Activated CD4-positive, alpha-beta T cell treated with anti-CD3 and anti-CD28 coated beads, Interleukin-2, amount 10 ng/mL, durations not matched to agents 24 days and 14 days (primary cell): Measurements from ENCODE around the gene CATSPERB. TPM values are rescaled to one million over a fixed set of nuclear protein-coding genes. Genes with fewer than 3 reads are reported as not detected.
A peak's percentile ranks its signal among the peaks of the same experiment; 100 is the strongest.

ENCODE experiments used
- DNase-seq: peaks from one replicate; pipeline ENCODE4 v3.0.0; 2022
- H3K27ac Mint-ChIP-seq: one replicate; pipeline ENCODE4 v1.8.0; 2022; ENCODE audit warnings: mild to moderate bottlenecking, mixed read lengths
- H3K27me3 Mint-ChIP-seq: one replicate; pipeline ENCODE4 v1.8.0; 2022; ENCODE audit warnings: mixed read lengths
- H3K36me3 Mint-ChIP-seq: one replicate; pipeline ENCODE4 v1.8.0; 2022; ENCODE audit warnings: low read depth, mild to moderate bottlenecking, mixed read lengths
- H3K4me1 Mint-ChIP-seq: one replicate; pipeline ENCODE4 v1.8.0; 2021; ENCODE audit warnings: mixed read lengths
- H3K4me3 Mint-ChIP-seq: one replicate; pipeline ENCODE4 v1.8.0; 2022; ENCODE audit warnings: mild to moderate bottlenecking, moderate library complexity, mixed read lengths
- H3K9me3 Mint-ChIP-seq: one replicate; pipeline ENCODE4 v1.8.0; 2021; ENCODE audit warnings: mixed read lengths
- intact Hi-C: fragments of 100-400 bp; cut with micrococcal nuclease; formaldehyde crosslinking; loops from one replicate; pipeline ENCODE4 v1.15.1; 2023
- total RNA-seq: library from RNA; stranded (reverse); gene quantifications from 2 replicates; pipeline ENCODE4 v1.2.3, GENCODE V29; 2022

CATSPERB gene
- 0.30 and 1.5 TPM in 2 replicates for total RNA-seq

- Mint-ChIP-seq H3K36me3 (peaks cover 8% of the 10 kb centered on the region), H3K27ac (peak within 1 kb of the TSS; percentile 35), H3K9me3 (no peaks in the 10 kb centered on the region), H3K4me1 (peaks cover 10% of the 10 kb centered on the region), H3K27me3 (no peaks in the 10 kb centered on the region), H3K4me3 (no peak within 1 kb of the TSS)
- DNase-seq: no peak
- intact Hi-C loops: no loop called here
These were observed at the start of gene CATSPERB for GRCh38 chr14:91731986-91732385. Gene CATSPERB (minus strand): TSS chr14:91732086. CDS start chr14:91729479, 2,607 bp downstream.

GRCh38 chr14:91780452-91780851 lies 48.6 kb upstream of the CATSPERB start:
- Mint-ChIP-seq H3K27ac (no peak overlapping the region), H3K9me3 (no peaks in the 10 kb centered on the region), H3K4me3 (no peak overlapping the region), H3K4me1 (peaks cover 2% of the 10 kb centered on the region), H3K36me3 (peaks cover 42% of the 10 kb centered on the region), H3K27me3 (no peaks in the 10 kb centered on the region)
- intact Hi-C loops: no loop called here
- no peak for DNase-seq

- Mint-ChIP-seq H3K9me3 (no peaks in the 10 kb centered on the region), H3K36me3 (peaks cover 36% of the 10 kb centered on the region), H3K4me1 (peaks cover 8% of the 10 kb centered on the region), H3K27me3 (no peaks in the 10 kb centered on the region), H3K27ac (no peak overlapping the region), H3K4me3 (no peak overlapping the region)
- intact Hi-C loops: no loop called here
- no peak for DNase-seq
These were observed 46.3 kb upstream of the CATSPERB start for GRCh38 chr14:91778217-91778616.

GRCh38 chr14:91774140-91775096 lies 42.5 kb upstream of the CATSPERB start:
- Mint-ChIP-seq H3K27ac (no peak overlapping the region), H3K4me3 (no peak overlapping the region), H3K9me3 (no peaks in the 10 kb centered on the region), H3K27me3 (no peaks in the 10 kb centered on the region), H3K36me3 (peaks cover 31% of the 10 kb centered on the region), H3K4me1 (peaks cover 8% of the 10 kb centered on the region)
- intact Hi-C loops: no loop called here
- DNase-seq: no peak

GRCh38 chr14:91770185-91770584 lies 38.3 kb upstream of the CATSPERB start:
- Mint-ChIP-seq H3K27me3 (no peaks in the 10 kb centered on the region), H3K27ac (no peak overlapping the region), H3K4me1 (peaks cover 5% of the 10 kb centered on the region), H3K4me3 (no peak overlapping the region), H3K36me3 (peaks cover 29% of the 10 kb centered on the region), H3K9me3 (no peaks in the 10 kb centered on the region)
- intact Hi-C loops: no loop called here
- no peak for DNase-seq

GRCh38 chr14:91755570-91756295 lies 23.8 kb upstream of the CATSPERB start:
- Mint-ChIP-seq H3K27ac (no peak overlapping the region), H3K4me3 (no peak overlapping the region), H3K36me3 (peaks cover 27% of the 10 kb centered on the region), H3K27me3 (no peaks in the 10 kb centered on the region), H3K4me1 (no peaks in the 10 kb centered on the region), H3K9me3 (peaks cover 10% of the 10 kb centered on the region)
- intact Hi-C loops: no loop called here
- DNase-seq: no peak

- Mint-ChIP-seq H3K27ac (no peak overlapping the region), H3K36me3 (peaks cover 20% of the 10 kb centered on the region), H3K9me3 (peaks cover 3% of the 10 kb centered on the region), H3K27me3 (no peaks in the 10 kb centered on the region), H3K4me3 (no peak overlapping the region), H3K4me1 (no peaks in the 10 kb centered on the region)
- DNase-seq: no peak
- intact Hi-C loops: no loop called here
These were observed 22.9 kb upstream of the CATSPERB start for GRCh38 chr14:91754819-91755218.

GRCh38 chr14:91754185-91754584 lies 22.3 kb upstream of the CATSPERB start:
- no peaks in the 10 kb centered on the region for H3K9me3 Mint-ChIP-seq
- no peaks in the 10 kb centered on the region for H3K27me3 Mint-ChIP-seq
- intact Hi-C loops: no loop called here
- H3K27ac Mint-ChIP-seq: no peak overlapping the region
- no peak overlapping the region for H3K4me3 Mint-ChIP-seq
- DNase-seq: no peak
- H3K36me3 Mint-ChIP-seq: peaks cover 14% of the 10 kb centered on the region
- no peaks in the 10 kb centered on the region for H3K4me1 Mint-ChIP-seq

- no peak overlapping the region for H3K27ac Mint-ChIP-seq
- no peaks in the 10 kb centered on the region for H3K9me3 Mint-ChIP-seq
- intact Hi-C loops: no loop called here
- no peak for DNase-seq
- H3K36me3 Mint-ChIP-seq: peaks cover 9% of the 10 kb centered on the region
- no peaks in the 10 kb centered on the region for H3K4me1 Mint-ChIP-seq
- no peak overlapping the region for H3K4me3 Mint-ChIP-seq
- H3K27me3 Mint-ChIP-seq: no peaks in the 10 kb centered on the region
These were observed 21.7 kb upstream of the CATSPERB start for GRCh38 chr14:91753501-91754128.

GRCh38 chr14:91752961-91753360 lies 21.1 kb upstream of the CATSPERB start:
- Mint-ChIP-seq H3K4me1 (no peaks in the 10 kb centered on the region), H3K9me3 (no peaks in the 10 kb centered on the region), H3K27ac (no peak overlapping the region), H3K36me3 (peaks cover 3% of the 10 kb centered on the region), H3K27me3 (no peaks in the 10 kb centered on the region), H3K4me3 (no peak overlapping the region)
- intact Hi-C loops: no loop called here
- DNase-seq: no peak

GRCh38 chr14:91751719-91752118 lies 19.8 kb upstream of the CATSPERB start:
- no peak for DNase-seq
- intact Hi-C loops: no loop called here
- H3K27ac Mint-ChIP-seq: no peak overlapping the region
- H3K4me3 Mint-ChIP-seq: no peak overlapping the region
- no peaks in the 10 kb centered on the region for H3K36me3 Mint-ChIP-seq
- H3K9me3 Mint-ChIP-seq: no peaks in the 10 kb centered on the region
- no peaks in the 10 kb centered on the region for H3K4me1 Mint-ChIP-seq
- no peaks in the 10 kb centered on the region for H3K27me3 Mint-ChIP-seq

- H3K27ac Mint-ChIP-seq: no peak overlapping the region
- DNase-seq: no peak
- H3K36me3 Mint-ChIP-seq: no peaks in the 10 kb centered on the region
- intact Hi-C loops: no loop called here
- H3K9me3 Mint-ChIP-seq: no peaks in the 10 kb centered on the region
- no peaks in the 10 kb centered on the region for H3K27me3 Mint-ChIP-seq
- H3K4me3 Mint-ChIP-seq: no peak overlapping the region
- no peaks in the 10 kb centered on the region for H3K4me1 Mint-ChIP-seq
These were observed 18.8 kb upstream of the CATSPERB start for GRCh38 chr14:91750634-91751198.

GRCh38 chr14:91749868-91750267 lies 18.0 kb upstream of the CATSPERB start:
- intact Hi-C loops: no loop called here
- DNase-seq: no peak
- Mint-ChIP-seq H3K36me3 (no peaks in the 10 kb centered on the region), H3K27ac (no peak overlapping the region), H3K4me3 (no peak overlapping the region), H3K27me3 (no peaks in the 10 kb centered on the region), H3K9me3 (no peaks in the 10 kb centered on the region), H3K4me1 (no peaks in the 10 kb centered on the region)
